Adrenal gland (tissue), 5 donors: Measurements from ENCODE around the gene NCAM2.

Experiments
- CTCF ChIP-seq, 6 experiments: fragments of 450-650 bp in 4 of 6; fragments of 200-600 bp in 2 of 6; sonication (generic) in 1 of 6; IDR thresholded peaks; 1 replicate in 5 of 6; 2 replicates in 1 of 6; pipeline versions ENCODE4 v1.5.1 to v1.8.0; 2016 to 2021; ENCODE audit warnings: antibody characterized with exemption in 6 of 6, mild to moderate bottlenecking in 2 of 6, moderate library complexity in 1 of 6
- POLR2A ChIP-seq, 2 donors: fragments of 450-650 bp; IDR thresholded peaks; one replicate each; pipeline ENCODE4 v1.6.1; 2017; ENCODE audit warnings: antibody characterized with exemption in 2 of 2, mild to moderate bottlenecking in 2 of 2, moderate library complexity in 1 of 2
- donor health status: DM: no; HTN: no; CAD: no.

DNA sequence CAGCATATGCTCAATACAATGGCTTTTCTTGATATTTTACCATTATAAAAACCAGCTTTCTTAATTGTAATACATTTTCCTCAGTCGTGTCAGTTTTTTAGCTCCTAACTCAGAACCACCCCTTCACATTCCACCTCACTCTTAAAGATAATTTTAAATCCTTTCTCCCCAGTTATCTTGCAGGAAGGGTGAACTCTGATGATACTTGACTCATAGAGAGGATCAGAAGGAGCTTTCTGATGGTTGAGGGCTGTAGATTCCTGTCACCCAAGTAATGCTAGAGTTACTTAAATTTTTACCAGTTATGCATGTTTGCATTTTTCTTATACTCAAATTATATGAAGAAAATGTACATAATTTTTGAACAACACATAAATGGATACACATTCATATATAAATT lies 233.7 kb downstream of the NCAM2 start:
- TF ChIP-seq CTCF (IDR thresholded peaks at IDR 0.05) (no peak), POLR2A (IDR thresholded peaks at IDR 0.05) (no peak)
